Stimulated activated CD8-positive, alpha-beta memory T cell treated with anti-CD3 and anti-CD28 coated beads, Interleukin-7, amount 100 ng/mL, for 4 hours (primary cell): ENCODE results near the gene AFG1L.
"Not testable (repeated sequence)": the region's sequence is repeated elsewhere in the genome, so short reads cannot be mapped to it uniquely, and the experiment has no call there.

ENCODE experiments used
- DNase-seq, 2 donors: peaks; one replicate each; pipeline ENCODE4 v3.0.0-alpha.2; 2020; ENCODE audit warnings: low read depth in 2 of 2

The AFG1L gene

DNA sequence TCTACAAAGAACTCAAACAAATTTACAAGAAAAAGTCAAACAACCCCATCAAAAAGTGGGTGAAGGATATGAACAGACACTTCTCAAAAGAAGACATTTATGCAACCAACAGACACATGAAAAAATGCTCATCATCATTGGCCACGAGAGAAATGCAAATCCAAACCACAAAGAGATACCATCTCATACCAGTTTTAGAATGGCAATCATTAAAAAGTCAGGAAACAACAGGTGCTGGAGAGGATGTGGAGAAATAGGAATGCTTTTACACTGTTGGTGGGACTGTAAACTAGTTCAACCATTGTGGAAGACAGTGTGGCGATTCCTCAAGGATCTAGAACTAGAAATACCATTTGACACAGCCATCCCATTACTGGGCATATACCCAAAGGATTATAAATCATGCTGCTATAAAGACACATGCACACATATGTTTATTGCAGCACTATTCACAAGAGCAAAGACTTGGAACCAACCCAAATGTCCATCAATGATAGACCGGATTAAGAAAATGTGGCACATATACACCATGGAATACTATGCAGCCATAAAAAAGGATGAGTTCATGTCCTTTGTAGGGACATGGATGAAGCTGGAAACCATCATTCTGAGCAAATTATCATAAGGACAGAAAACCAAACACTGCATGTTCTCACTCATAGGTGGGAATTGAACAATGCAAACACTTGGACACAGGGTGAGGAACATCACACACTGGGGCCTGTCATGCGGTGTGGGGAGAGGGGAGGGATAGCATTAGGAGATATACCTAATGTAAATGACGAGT lies 121.4 kb downstream of the AFG1L start:
- DNase-seq: not testable (repeated sequence)

- no peak for DNase-seq
Observed at GRCh38 chr6:108417027-108417426, 122.2 kb downstream of the AFG1L start.

DNA sequence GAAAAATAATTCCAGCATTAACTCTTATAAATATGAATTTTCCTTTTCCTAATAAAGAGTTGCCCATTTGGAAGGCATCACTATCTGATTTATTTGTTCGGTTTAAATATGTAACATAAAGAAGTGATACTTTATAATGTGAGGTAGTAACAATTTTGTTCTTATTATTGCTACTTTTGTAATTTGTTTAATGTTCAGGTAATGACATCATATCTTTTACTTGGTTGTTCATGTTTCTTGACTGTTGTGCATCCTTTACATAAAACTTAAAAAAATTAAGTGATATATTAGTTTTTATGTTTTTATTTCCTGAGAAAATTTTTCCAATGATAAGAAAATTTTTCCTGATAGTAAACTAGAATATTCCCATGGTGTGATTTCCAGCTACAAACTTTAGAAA lies 124.6 kb downstream of the AFG1L start:
- DNase-seq: no peak

- no peak for DNase-seq
Observed at GRCh38 chr6:108419934-108420609, 125.2 kb downstream of the AFG1L start.

DNA sequence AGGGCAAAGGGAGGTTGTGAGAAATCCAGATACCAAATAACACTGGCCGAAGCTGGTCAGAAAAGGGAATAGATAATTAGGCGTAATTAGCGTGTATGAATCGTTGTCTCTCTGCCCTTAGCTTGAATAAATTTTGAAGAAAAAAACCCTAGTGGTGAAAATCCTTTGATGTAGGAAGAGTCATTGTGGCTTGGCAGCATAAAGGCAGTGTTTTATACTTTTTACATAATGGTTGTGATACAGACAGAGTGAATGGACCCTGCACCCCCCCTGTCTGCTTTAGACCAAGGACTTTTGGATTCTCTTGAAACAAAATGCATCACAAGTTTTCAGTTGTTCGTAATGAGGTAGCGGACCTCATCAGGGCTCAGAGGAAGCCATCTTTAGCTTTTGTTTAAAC lies 126.5 kb downstream of the AFG1L start:
- no peak for DNase-seq

GRCh38 chr6:108423982-108424705 lies 129.3 kb downstream of the AFG1L start:
- DNase-seq: no peak

- no peak for DNase-seq
Observed at GRCh38 chr6:108425428-108425827, 130.6 kb downstream of the AFG1L start.

- no peak for DNase-seq
Observed at GRCh38 chr6:108432143-108432542, 137.3 kb downstream of the AFG1L start.

DNA sequence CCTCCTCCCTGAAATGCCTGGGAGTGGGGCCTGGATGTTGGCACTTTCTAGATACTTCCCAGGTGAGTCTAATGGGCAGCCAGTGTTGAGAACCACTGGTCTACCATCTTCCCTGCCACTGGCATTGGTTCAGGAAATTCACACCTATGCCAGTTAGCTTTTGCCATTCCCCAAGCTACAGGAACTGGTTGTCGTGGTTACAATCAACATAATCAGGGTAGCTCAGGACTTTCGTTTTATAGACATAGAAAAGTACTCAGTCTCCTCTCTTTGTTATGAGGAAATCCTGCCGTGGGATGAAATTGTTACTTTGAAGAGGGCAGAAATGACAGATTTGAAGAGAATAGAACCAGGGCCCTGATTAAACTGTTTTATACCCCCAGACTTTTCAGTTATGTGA lies 137.9 kb downstream of the AFG1L start:
- no peak for DNase-seq

DNA sequence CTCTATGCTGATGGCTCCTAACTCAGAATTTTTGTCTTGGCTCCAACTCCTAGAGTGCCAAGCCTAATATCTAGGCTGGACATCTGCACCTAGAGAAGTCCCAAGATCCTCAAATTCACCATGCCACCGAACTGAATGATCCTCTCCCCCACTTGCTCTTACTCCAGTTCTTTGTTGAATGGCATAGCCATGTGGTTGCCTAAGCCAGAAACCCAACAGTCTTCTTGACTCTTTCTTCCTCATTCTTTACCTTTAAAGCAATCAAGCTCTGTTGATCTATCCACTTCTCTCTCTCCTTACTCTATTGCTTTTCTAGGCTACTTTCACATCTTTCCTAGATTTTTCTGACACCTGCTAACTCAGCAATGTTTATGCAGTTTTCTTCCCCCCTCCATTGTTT lies 139.4 kb downstream of the AFG1L start:
- DNase-seq: no peak

DNA sequence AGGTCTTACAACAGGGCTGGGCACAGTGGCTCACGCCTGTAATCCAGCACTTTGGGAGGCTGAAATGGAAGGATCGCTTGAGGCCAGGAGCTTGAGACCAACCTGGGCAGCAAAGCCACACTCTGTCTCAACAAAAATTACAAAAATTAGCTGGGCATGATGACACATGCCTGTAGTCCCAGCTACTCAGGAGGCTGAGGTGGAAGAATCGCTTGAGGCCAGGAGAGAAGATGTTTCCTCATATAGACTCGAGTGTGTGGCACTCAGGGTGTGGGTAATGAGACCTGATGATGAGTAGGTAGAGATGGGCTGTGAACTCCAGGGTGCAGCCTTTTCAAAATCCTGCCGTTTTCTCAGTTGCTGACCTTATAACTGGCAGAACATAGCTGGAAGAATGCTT lies 140.5 kb downstream of the AFG1L start:
- no peak for DNase-seq

DNA sequence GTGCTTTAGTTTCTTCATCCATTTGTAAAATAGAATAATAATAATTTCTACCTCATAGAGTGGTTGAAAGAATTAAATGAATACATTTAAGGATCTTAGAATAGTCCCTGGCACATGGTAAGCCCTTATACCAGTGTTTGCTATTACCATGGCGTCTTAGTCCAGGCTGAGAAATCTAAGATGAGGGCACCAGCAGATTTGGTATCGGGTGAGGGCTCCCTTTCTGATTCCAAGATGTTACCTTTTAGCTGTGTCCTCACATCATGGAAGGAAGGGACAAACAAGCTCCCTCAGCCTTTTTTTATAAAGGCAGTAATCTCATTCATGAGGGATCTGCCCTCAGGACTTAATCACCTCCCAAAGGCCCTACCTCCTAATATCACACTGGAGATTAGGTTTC lies 141.9 kb downstream of the AFG1L start:
- DNase-seq: no peak

DNA sequence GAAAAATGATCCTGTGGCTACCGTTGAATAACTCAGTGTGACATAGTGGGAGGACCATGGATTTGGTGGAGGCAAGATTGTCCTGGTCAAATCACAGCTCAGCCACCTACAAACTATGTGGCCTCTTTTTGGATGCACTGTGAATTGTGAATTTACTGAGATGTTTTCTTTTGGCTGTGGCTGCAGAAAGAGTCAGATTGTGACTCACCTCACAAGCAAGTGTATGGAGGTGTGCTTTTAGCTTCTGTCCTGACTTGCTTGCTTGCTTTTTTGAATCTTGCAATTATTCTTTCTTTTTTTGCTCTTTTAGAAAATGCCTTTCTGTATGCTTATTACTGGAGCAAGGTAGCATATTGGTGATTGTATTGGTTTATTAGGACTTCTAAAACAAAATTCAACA lies 143.0 kb downstream of the AFG1L start:
- no peak for DNase-seq

GRCh38 chr6:108438918-108439317 lies 144.1 kb downstream of the AFG1L start:
- no peak for DNase-seq

DNA sequence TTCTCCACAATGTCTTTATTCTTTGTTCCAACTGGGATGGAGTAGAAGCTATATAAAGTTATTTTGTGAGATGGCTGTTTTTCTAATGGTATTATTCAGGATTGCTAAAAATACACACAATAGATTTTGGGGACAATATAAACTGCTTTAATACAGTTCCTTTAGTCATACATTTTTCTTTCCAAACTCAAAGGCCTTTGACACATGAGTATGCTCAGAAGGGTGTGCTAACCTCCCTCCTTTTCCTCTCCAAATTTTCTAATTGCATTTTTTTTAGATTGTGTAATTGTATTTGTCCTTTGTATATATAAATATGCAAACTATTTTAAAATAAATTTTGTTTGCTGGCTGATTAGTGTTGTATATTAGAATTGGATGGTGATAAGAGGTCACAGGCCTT lies 146.3 kb downstream of the AFG1L start:
- no peak for DNase-seq

DNA sequence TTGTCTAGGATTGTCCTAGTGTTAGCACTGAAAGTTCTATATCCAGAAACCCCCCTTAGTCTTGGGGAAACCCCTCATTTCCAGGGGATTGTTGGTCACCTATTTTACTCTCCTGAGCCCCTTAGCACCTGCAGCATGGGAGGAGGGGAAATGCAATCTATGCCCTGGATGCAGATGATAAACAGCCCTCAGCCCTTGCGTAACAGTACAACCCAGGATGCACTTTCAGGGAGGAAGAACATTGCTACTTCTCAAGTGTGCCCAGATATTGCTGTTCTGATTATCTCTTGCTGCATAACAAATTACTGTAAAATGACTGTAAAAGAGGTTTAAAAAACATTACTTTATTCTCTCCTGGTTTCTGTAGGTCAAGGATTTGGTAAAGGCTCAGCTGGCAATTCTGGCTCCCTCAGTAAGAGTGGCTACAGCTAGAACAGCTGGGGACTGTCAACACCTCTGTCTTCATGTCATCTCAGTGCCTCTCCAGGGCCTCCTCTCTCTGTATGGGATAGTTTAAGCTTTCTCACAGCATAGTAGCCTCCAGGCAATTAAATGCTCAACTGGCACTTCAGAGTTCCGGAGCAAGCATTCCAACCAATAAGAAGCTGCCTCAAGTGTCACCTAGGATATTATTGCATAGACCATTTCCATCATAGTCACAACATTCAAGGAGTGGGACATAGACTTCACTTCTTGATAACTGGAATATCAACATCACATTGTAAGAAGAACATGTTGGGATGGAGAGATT lies 148.1 kb downstream of the AFG1L start:
- no peak for DNase-seq

GRCh38 chr6:108446629-108447150 lies 151.8 kb downstream of the AFG1L start:
- no peak for DNase-seq

GRCh38 chr6:108448481-108448880 lies 153.6 kb downstream of the AFG1L start:
- no peak for DNase-seq

DNA sequence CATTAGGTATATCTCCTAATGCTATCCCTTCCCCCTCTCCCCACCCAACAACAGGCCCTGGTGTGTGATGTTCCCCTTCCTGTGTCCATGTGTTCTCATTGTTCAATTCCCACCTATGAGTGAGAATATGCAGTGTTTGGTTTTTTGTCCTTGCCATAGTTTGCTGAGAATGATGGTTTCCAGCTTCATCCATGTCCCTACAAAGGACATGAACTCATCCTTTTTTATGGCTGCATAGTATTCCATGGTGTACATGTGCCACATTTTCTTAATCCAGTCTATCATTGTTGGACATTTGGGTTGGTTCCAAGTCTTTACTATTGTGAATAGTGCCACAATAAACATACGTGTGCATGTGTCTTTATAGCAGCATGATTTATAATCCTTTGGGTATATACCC lies 154.9 kb downstream of the AFG1L start:
- not testable (repeated sequence) for DNase-seq

DNA sequence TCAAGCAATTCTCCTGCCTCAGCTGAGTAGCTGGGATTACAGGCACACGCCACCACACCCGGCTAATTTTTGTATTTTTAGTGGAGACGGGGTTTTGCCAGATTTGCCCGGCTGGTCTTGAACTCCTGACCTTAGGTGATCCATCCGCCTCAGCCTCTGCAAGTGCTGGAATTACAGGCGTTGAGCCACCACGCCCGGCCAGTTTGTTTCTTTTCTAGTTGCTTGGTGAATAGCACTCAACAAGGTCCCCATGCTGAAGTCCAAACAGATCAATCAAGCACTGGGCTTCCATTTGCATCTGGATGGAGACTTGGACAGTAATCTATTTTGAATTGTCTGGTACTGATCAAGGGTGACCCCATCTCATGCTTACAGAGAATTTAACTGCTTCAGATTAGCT lies 157.0 kb downstream of the AFG1L start:
- DNase-seq: no peak

DNA sequence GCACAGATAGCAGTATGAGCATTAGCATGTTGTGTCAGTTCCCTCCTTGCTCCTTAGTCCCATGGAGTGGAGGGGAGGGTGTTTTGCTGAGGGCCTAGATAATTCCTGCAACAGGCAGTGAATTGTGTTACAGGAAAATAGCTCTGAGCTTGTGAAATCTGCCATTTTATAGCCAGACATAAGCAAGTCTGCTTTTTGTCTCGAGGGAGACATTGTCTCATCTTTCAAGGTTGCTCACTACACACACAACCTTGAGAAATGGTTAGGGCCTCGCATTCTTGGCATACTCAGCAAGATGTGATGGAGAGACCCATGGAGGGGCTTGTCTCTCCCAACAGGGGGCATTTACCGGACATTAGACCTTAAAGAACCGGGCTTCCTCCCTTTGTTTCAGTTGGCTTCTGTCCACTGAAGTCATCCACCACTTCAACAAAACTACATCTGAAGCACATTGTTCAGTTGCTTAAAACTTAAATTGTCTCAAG lies 157.9 kb downstream of the AFG1L start:
- DNase-seq: no peak
